ENCODE results near the gene CFAP299.

- no peak for TF ChIP-seq CTCF (IDR thresholded peaks at IDR 0.05; ENCODE audit: poor library complexity)
- TF ChIP-seq EZH2phosphoT487 (IDR thresholded peaks at IDR 0.05; ENCODE audit: low read depth, severe bottlenecking, unreplicated experiment) = no peak
These were observed 230.8 kb downstream of the CFAP299 start for GRCh38 chr4:80566203-80566872.
